Lung (tissue), 12 donors: Measurements from ENCODE around the gene KDM6A. TPM values are rescaled to one million over a fixed set of nuclear protein-coding genes. Genes with fewer than 3 reads are reported as not detected.
"Not testable (repeated sequence)": the region's sequence is repeated elsewhere in the genome, so short reads cannot be mapped to it uniquely, and the experiment has no call there.

Experiments
- ATAC-seq: fragments of 200-7000 bp; cut with Tn5 transposase; one replicate; pipeline ENCODE4 v1.9.1; 2020; ENCODE audit warnings: moderate number of reproducible peaks; ENCODE audit not compliant: insufficient read depth, low FRiP score
- DNase-seq, 3 donors: peaks; one replicate each; pipeline ENCODE4 v3.0.0-alpha.2; 2013 to 2017
- H3K27ac ChIP-seq, 2 donors: one replicate each; pipeline ENCODE4 v1.5.1; 2013; ENCODE audit warnings: mild to moderate bottlenecking in 2 of 2, moderate library complexity in 2 of 2, control low read depth in 1 of 2, inconsistent platforms in 1 of 2, low read depth in 1 of 2, low read length in 1 of 2
- H3K27me3 ChIP-seq, 3 donors: one replicate each; pipeline ENCODE4 v1.5.1; 2013; ENCODE audit warnings: low read length in 2 of 3; ENCODE audit not compliant: control insufficient read depth in 3 of 3, insufficient read depth in 3 of 3
- H3K36me3 ChIP-seq, 4 donors: one replicate each; pipeline ENCODE4 v1.5.1; 2013; ENCODE audit warnings: low read length in 4 of 4, mild to moderate bottlenecking in 1 of 4, moderate library complexity in 1 of 4; ENCODE audit not compliant: control insufficient read depth in 4 of 4, insufficient read depth in 4 of 4
- H3K4me1 ChIP-seq, 5 donors: one replicate each; pipeline ENCODE4 v1.5.1; 2013; ENCODE audit warnings: low read length in 5 of 5, mild to moderate bottlenecking in 2 of 5, moderate library complexity in 1 of 5; ENCODE audit not compliant: control insufficient read depth in 5 of 5, insufficient read depth in 5 of 5
- H3K4me3 ChIP-seq: one replicate; pipeline ENCODE4 v1.5.1; 2013; ENCODE audit warnings: mild to moderate bottlenecking, control low read depth, moderate library complexity
- H3K9ac ChIP-seq, 2 donors: one replicate each; pipeline ENCODE4 v1.5.1; 2013; ENCODE audit warnings: low read length in 2 of 2, control low read depth in 1 of 2; ENCODE audit not compliant: insufficient read depth in 1 of 2
- H3K9me3 ChIP-seq, 4 donors: one replicate each; pipeline ENCODE4 v1.5.1; 2013; ENCODE audit warnings: low read length in 3 of 4, mild to moderate bottlenecking in 1 of 4, moderate library complexity in 1 of 4; ENCODE audit not compliant: control insufficient read depth in 4 of 4, insufficient read depth in 3 of 4
- WGBS, 2 donors: extraction: QIAGEN DNeasy Blood & Tissue Kit; methylation state at CpG; one replicate each; pipeline ENCODE4 v1.1.7; 2013; 5-methylcytosine and 5-hydroxymethylcytosine counted together
- polyA plus RNA-seq, 2 donors: library from polyadenylated mRNA; stranded (reverse); fragments of 200-250 nt; gene quantifications; one replicate each; pipeline ENCODE4 v1.2.1, GENCODE V29; 2013
- total RNA-seq, 2 donors: library from RNA; depleted of rRNA in 1 of 2; stranded (reverse); fragments of >200 nt in 1 of 2; gene quantifications; one replicate each; pipeline ENCODE4 v1.2.1, GENCODE V29; 2014 to 2021
- TF ChIP-seq, protein P1 (sequence below): IDR thresholded peaks from 2 replicates; pipeline ENCODE4 v1.5.1; 2012; ENCODE audit warnings: mild to moderate bottlenecking; ENCODE audit errors: control extremely low read depth, extremely low read depth
- donor health status: control.
- donor health status: control.
- donor health status: Bipolar disorder and iron deficiency.
- donor health status: healthy.
- donor health status: DM: yes; HTN: yes; CAD: no.

The KDM6A gene
- total and polyA plus RNA-seq, 4 donors = 7.6 to 141 (median 23.5) TPM

DNA sequence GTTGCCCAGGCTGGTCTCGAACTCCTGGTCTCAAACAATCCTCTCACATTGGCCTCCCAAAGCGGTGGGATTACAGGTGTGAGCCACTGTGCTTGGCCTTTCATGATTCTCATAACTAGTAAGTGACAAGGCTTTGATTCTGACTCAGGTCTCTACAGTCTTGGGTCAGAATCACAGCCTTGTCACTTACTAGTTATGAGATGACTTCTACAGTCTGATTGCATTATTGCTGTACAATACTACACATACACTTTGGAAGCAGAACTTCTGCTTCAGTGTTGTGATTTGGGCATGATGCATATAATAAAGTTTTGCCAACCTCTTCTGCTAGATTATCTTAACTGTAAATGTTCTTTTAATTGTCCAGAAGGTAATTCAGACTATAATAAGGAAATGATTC lies 123.3 kb downstream of the KDM6A start:
- TF ChIP-seq, protein P1, sequence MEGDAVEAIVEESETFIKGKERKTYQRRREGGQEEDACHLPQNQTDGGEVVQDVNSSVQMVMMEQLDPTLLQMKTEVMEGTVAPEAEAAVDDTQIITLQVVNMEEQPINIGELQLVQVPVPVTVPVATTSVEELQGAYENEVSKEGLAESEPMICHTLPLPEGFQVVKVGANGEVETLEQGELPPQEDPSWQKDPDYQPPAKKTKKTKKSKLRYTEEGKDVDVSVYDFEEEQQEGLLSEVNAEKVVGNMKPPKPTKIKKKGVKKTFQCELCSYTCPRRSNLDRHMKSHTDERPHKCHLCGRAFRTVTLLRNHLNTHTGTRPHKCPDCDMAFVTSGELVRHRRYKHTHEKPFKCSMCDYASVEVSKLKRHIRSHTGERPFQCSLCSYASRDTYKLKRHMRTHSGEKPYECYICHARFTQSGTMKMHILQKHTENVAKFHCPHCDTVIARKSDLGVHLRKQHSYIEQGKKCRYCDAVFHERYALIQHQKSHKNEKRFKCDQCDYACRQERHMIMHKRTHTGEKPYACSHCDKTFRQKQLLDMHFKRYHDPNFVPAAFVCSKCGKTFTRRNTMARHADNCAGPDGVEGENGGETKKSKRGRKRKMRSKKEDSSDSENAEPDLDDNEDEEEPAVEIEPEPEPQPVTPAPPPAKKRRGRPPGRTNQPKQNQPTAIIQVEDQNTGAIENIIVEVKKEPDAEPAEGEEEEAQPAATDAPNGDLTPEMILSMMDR = no peak
- no peak overlapping the region for H3K27ac ChIP-seq
- H3K27me3 ChIP-seq = no peaks in the 10 kb centered on the region
- no peaks in the 10 kb centered on the region for H3K9me3 ChIP-seq
- DNase-seq = no peak
- 91 to 92% methylated on average over 2 of the region's 2 CpGs for WGBS, 2 donors
- H3K36me3 ChIP-seq = peaks cover 0 to 3% (median 1%) of the 10 kb centered on the region in 4 donors
- H3K4me3 ChIP-seq = no peak overlapping the region
- peaks cover 4 to 8% (median 5%) of the 10 kb centered on the region in 5 donors for H3K4me1 ChIP-seq
- no peak overlapping the region for H3K9ac ChIP-seq
- ATAC-seq = no peak

DNA sequence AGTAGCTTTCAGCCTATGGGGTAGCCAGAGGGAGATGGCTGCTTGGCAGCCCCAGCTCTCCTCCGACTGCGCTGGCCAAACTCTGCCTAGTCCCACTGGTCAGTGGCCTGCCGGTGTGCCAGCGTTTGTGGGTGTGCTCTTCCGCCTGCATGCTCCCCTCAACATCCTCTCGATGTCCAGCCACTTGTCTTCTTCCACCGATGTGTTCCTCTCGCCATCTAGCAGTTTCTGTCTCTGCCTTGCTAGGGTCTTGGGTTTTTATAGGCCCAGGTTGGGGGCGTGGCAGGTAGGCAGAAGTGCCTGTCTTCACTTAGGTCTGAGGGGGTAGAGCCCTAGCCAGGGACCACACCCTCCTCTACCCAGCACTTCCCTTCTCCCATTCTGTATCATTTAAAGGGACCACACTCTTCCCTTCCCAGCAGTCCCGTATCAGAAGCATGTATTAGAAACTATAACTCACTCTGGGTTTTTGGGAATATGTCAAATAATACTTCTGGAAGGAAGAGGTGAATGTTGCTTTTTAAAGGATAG lies 124.4 kb downstream of the KDM6A start:
- no peaks in the 10 kb centered on the region for H3K9me3 ChIP-seq
- peak overlapping the region in 1 of 2 donors; percentile 13 for H3K9ac ChIP-seq
- peaks cover 6 to 9% (median 8%) of the 10 kb centered on the region in 5 donors for H3K4me1 ChIP-seq
- no peaks in the 10 kb centered on the region for H3K27me3 ChIP-seq
- DNase-seq = no peak
- no peak overlapping the region for H3K27ac ChIP-seq
- ATAC-seq = no peak
- TF ChIP-seq, protein P1 = no peak
- no peak overlapping the region for H3K4me3 ChIP-seq
- H3K36me3 ChIP-seq = peaks cover 0 to 3% (median 1%) of the 10 kb centered on the region in 4 donors
- 61 to 79% methylated on average over 10 of the region's 10 CpGs for WGBS, 2 donors

- no peaks in the 10 kb centered on the region for H3K9me3 ChIP-seq
- ATAC-seq (no peak), DNase-seq (peak in 1 of 3 donors; percentile 18)
- WGBS, 2 donors = 5 to 25% methylated on average over 1 of the region's 1 CpG
- peaks cover 0 to 3% (median 1%) of the 10 kb centered on the region in 4 donors for H3K36me3 ChIP-seq
- peak overlapping the region in 1 of 2 donors; percentile 13 for H3K9ac ChIP-seq
- H3K4me3 ChIP-seq = no peak overlapping the region
- no peaks in the 10 kb centered on the region for H3K27me3 ChIP-seq
- TF ChIP-seq, protein P1 = no peak
- peaks cover 6 to 9% (median 8%) of the 10 kb centered on the region in 5 donors for H3K4me1 ChIP-seq
- H3K27ac ChIP-seq = no peak overlapping the region
Measured at GRCh38 chrX:44997888-44998287, 124.9 kb downstream of the KDM6A start.

GRCh38 chrX:44999237-44999636 lies 126.2 kb downstream of the KDM6A start:
- not testable (repeated sequence) for H3K4me1 ChIP-seq, H3K27me3 ChIP-seq, ATAC-seq, DNase-seq, H3K9ac ChIP-seq, H3K4me3 ChIP-seq, H3K9me3 ChIP-seq, H3K36me3 ChIP-seq, H3K27ac ChIP-seq
- 95 to 96% methylated on average over 8 of the region's 8 CpGs for WGBS, 2 donors

DNA sequence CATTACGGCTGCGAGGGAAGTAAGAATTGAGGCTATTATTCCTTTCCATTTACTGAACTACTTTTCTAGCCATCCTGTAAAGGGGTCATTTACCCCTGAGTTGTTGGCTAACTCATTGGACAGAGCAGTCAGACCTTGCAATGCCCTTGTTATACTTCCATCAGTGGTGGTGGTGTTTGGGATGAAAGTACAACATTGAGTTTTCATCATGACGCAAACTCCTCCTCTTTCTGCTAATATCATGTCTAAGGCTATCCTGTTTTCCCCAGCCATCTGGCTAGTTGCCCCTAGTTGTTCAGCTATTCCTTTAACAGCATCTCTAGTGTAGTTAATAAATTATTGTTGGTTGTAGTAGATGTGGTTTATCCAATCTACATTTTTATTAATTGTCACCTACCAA lies 126.9 kb downstream of the KDM6A start:
- ATAC-seq, H3K4me3 ChIP-seq, H3K4me1 ChIP-seq: not testable (repeated sequence)

More for the DNA sequence above, 126.9 kb downstream of the KDM6A start:
- not testable (repeated sequence) for H3K36me3 ChIP-seq, H3K27me3 ChIP-seq, H3K9me3 ChIP-seq, H3K27ac ChIP-seq, H3K9ac ChIP-seq
- DNase-seq = peak in 1 of 3 donors; percentile 11
- WGBS, 2 donors = 81 to 95% methylated on average over 2 to 3 of the region's 3 CpGs
